A673 (cell line): ENCODE results near the gene GPALPP1. TPM values are rescaled to one million over a fixed set of nuclear protein-coding genes. Genes with fewer than 3 reads are reported as not detected.
A peak's percentile ranks its signal among the peaks of the same experiment; 100 is the strongest.

Experiments used
- BruUV-seq: library from RNA; stranded (reverse); fragments of 400-500 nt; replicated peaks from 2 replicates; lab custom pipeline; 2021; lab: Mats Ljungman, UMichigan
- CTCF ChIA-PET: fragments of 300-600 bp; sonication (Branson Sonifier 250); formaldehyde crosslinking; loops from one replicate; lab custom pipeline; 2022; ENCODE audit warnings: antibody characterized with exemption; lab: Charles Lee
- POLR2A ChIA-PET: fragments of 300-600 bp; sonication (Branson Sonifier 250); formaldehyde crosslinking; loops from one replicate; lab custom pipeline; 2022; ENCODE audit warnings: antibody characterized with exemption; ENCODE audit not compliant: low non-redundant PET; lab: Charles Lee
- DNase-seq: peaks from one replicate; pipeline ENCODE4 v3.0.0-alpha.2; 2015; ENCODE audit warnings: low spot score
- H3K27ac ChIP-seq: fragments of 200-600 bp; sonication (generic); 2 replicates; pipeline ENCODE4 v1.5.1; 2016; ENCODE audit warnings: mixed run types, low read depth, mild to moderate bottlenecking, mixed read lengths, antibody characterized with exemption, low read length; ENCODE audit not compliant: poor library complexity, severe bottlenecking
- H3K27me3 ChIP-seq: fragments of 200-600 bp; sonication (generic); replicated peaks from 2 replicates; pipeline ENCODE4 v1.6.1; 2017; ENCODE audit warnings: mixed run types, low read depth, mild to moderate bottlenecking, mixed read lengths, antibody characterized with exemption, low read length; ENCODE audit not compliant: insufficient read depth, poor library complexity
- H3K36me3 ChIP-seq: fragments of 200-600 bp; sonication (generic); 2 replicates; pipeline ENCODE4 v1.6.1; 2016; ENCODE audit warnings: mixed run types, mild to moderate bottlenecking, mixed read lengths, antibody characterized with exemption, low read length; ENCODE audit not compliant: insufficient read depth, poor library complexity, severe bottlenecking
- H3K4me1 ChIP-seq: fragments of 200-600 bp; sonication (generic); 2 replicates; pipeline ENCODE4 v1.6.1; 2017; ENCODE audit warnings: mixed run types, mild to moderate bottlenecking, mixed read lengths, antibody characterized with exemption, low read length; ENCODE audit not compliant: insufficient read depth, poor library complexity, severe bottlenecking
- H3K4me3 ChIP-seq: fragments of 200-600 bp; sonication (generic); 2 replicates; pipeline ENCODE4 v1.5.1; 2016; ENCODE audit warnings: low read depth, mixed run types, mild to moderate bottlenecking, mixed read lengths, low read length; ENCODE audit not compliant: poor library complexity, severe bottlenecking
- H3K9me3 ChIP-seq: fragments of 200-600 bp; sonication (generic); 2 replicates; pipeline ENCODE4 v1.6.1; 2016; ENCODE audit warnings: mixed run types, low read depth, mild to moderate bottlenecking, mixed read lengths, antibody characterized with exemption, low read length; ENCODE audit not compliant: poor library complexity, severe bottlenecking
- CTCF ChIP-seq: fragments of 300-800, 200-600 bp; sonication (generic); conservative IDR thresholded peaks from 2 replicates; pipeline ENCODE4 v1.5.1; 2017; ENCODE audit warnings: low read depth, mild to moderate bottlenecking, antibody characterized with exemption, low read length, moderate library complexity, mixed read lengths
- EZH2 ChIP-seq: fragments of 200-600 bp; sonication (generic); IDR thresholded peaks from 2 replicates; pipeline ENCODE4 v1.6.1; 2017; ENCODE audit warnings: borderline replicate concordance, low read depth, mild to moderate bottlenecking, mixed read lengths, antibody characterized with exemption, low read length; ENCODE audit not compliant: poor library complexity, severe bottlenecking
- intact Hi-C: fragments of 100-400 bp; cut with micrococcal nuclease; formaldehyde crosslinking; loops from one replicate; pipeline ENCODE4 v1.10.0; 2022; ENCODE audit not compliant: unreplicated experiment
- total RNA-seq: library from RNA; stranded (reverse); gene quantifications from 2 replicates; pipeline ENCODE4 v1.2.3, GENCODE V29; 2021

GPALPP1 gene
- total RNA-seq, 1 experiment from 2014 or later, result 29.7 TPM

- H3K36me3 ChIP-seq, result no peaks in the 10 kb centered on the region
- POLR2A ChIA-PET, result interaction anchor here (0.6 kb wide), 1 partner anchor 235 kb away, joined by 3 read pairs; no protein-coding TSS in a partner anchor
- peaks cover 4% of the 10 kb centered on the region for H3K4me1 ChIP-seq
- DNase-seq, result peak; percentile 88
- CTCF ChIA-PET, result interaction anchor here (0.7 to 2.9 kb wide), 7 partner anchors 8 to 1136 kb away, joined by 3 to 56 read pairs (median 5); partner anchors contain the start of gene TPT1
- H3K4me3 ChIP-seq, result peak overlapping the region; percentile 52
- no peaks in the 10 kb centered on the region for H3K9me3 ChIP-seq
- no TSS peak for BruUV-seq
- intact Hi-C loops, result loop anchor here (1.0 to 5.0 kb wide), 3 partner anchors 234 to 1275 kb away; no protein-coding TSS in a partner anchor
- no peak overlapping the region for H3K27ac ChIP-seq
- TF ChIP-seq CTCF, result peak; percentile 86
- no peak for TF ChIP-seq EZH2
- no peaks in the 10 kb centered on the region for H3K27me3 ChIP-seq
Observed at GRCh38 chr13:45047394-45048310, 58.3 kb downstream of the GPALPP1 start.

GRCh38 chr13:45048890-45049407 is 59.6 kb downstream of the GPALPP1 start:
- Histone ChIP-seq H3K4me3 (no peak overlapping the region), H3K27me3 (no peaks in the 10 kb centered on the region), H3K27ac (no peak overlapping the region), H3K9me3 (no peaks in the 10 kb centered on the region), H3K4me1 (peaks cover 4% of the 10 kb centered on the region), H3K36me3 (no peaks in the 10 kb centered on the region)
- DNase-seq, result no peak
- CTCF ChIA-PET, result interaction anchor here (0.6 to 2.9 kb wide), 3 partner anchors 232 to 259 kb away, joined by 3 to 56 read pairs (median 5); no protein-coding TSS in a partner anchor
- POLR2A ChIA-PET, result no interaction called here
- BruUV-seq, result no TSS peak
- intact Hi-C loops, result loop anchor here (5.0 kb wide), 1 partner anchor 1273 kb away; no protein-coding TSS in a partner anchor
- TF ChIP-seq CTCF (no peak), EZH2 (no peak)

- Histone ChIP-seq H3K27me3 (no peaks in the 10 kb centered on the region), H3K4me1 (peaks cover 4% of the 10 kb centered on the region), H3K27ac (no peak overlapping the region), H3K36me3 (no peaks in the 10 kb centered on the region), H3K4me3 (no peak overlapping the region), H3K9me3 (no peaks in the 10 kb centered on the region)
- no TSS peak for BruUV-seq
- intact Hi-C loops, result loop anchor here (5.0 kb wide), 1 partner anchor 1273 kb away; no protein-coding TSS in a partner anchor
- no peak for DNase-seq
- TF ChIP-seq EZH2 (no peak), CTCF (no peak)
- POLR2A ChIA-PET, result no interaction called here
- CTCF ChIA-PET, result interaction anchor here (0.6 kb wide), 1 partner anchor 232 kb away, joined by 3 read pairs; no protein-coding TSS in a partner anchor
Observed at GRCh38 chr13:45049478-45049877, 60.1 kb downstream of the GPALPP1 start.
